GM23248 (cell line): ENCODE measurements around the gene RASGEF1C. TPM values are rescaled to one million over a fixed set of nuclear protein-coding genes. Genes with fewer than 3 reads are reported as not detected.

ENCODE experiments used
- DNase-seq: peaks from one replicate; pipeline ENCODE4 v3.0.0-alpha.2; 2015
- H2AFZ ChIP-seq: fragments of 200-600 bp; sonication (generic); 2 replicates; pipeline ENCODE4 v1.6.1; 2016; ENCODE audit warnings: antibody characterized with exemption
- H3F3A ChIP-seq: fragments of 200-600 bp; sonication (generic); 2 replicates; pipeline ENCODE4 v1.6.1; 2016; ENCODE audit warnings: mild to moderate bottlenecking, antibody characterized with exemption, mixed run types; ENCODE audit not compliant: insufficient read depth
- H3K27ac ChIP-seq: fragments of 200-600 bp; sonication (generic); 2 replicates; pipeline ENCODE4 v1.5.1; 2016; ENCODE audit warnings: mild to moderate bottlenecking
- H3K27me3 ChIP-seq: fragments of 200-600 bp; sonication (generic); replicated peaks from 2 replicates; pipeline ENCODE4 v1.6.1; 2016; ENCODE audit warnings: mild to moderate bottlenecking; ENCODE audit not compliant: insufficient read depth
- H3K36me3 ChIP-seq: fragments of 200-600 bp; sonication (generic); 2 replicates; pipeline ENCODE4 v1.6.1; 2016; ENCODE audit warnings: low read depth, mild to moderate bottlenecking
- H3K4me1 ChIP-seq: fragments of 200-600 bp; sonication (generic); 2 replicates; pipeline ENCODE4 v1.6.1; 2016; ENCODE audit warnings: mild to moderate bottlenecking; ENCODE audit not compliant: insufficient read depth
- H3K4me2 ChIP-seq: fragments of 200-600 bp; sonication (generic); one replicate; pipeline ENCODE4 v1.6.1; 2016; ENCODE audit warnings: mild to moderate bottlenecking; ENCODE audit not compliant: unreplicated experiment
- H3K4me3 ChIP-seq: fragments of 200-600 bp; sonication (generic); 2 replicates; pipeline ENCODE4 v1.5.1; 2016; ENCODE audit warnings: mild to moderate bottlenecking
- H3K79me2 ChIP-seq: fragments of 200-600 bp; sonication (generic); 2 replicates; pipeline ENCODE4 v1.6.1; 2016; ENCODE audit warnings: mild to moderate bottlenecking; ENCODE audit not compliant: insufficient read depth
- H3K9ac ChIP-seq: fragments of 200-600 bp; sonication (generic); 2 replicates; pipeline ENCODE4 v1.6.1; 2016; ENCODE audit warnings: mild to moderate bottlenecking
- H3K9me2 ChIP-seq: fragments of 200-600 bp; sonication (generic); 2 replicates; pipeline ENCODE4 v1.6.1; 2016; ENCODE audit warnings: mixed run types, mild to moderate bottlenecking, moderate library complexity; ENCODE audit not compliant: insufficient read depth
- H3K9me3 ChIP-seq: fragments of 200-600 bp; sonication (generic); one replicate; pipeline ENCODE4 v1.6.1; 2017; ENCODE audit warnings: low read depth
- H4K20me1 ChIP-seq: fragments of 200-600 bp; sonication (generic); 2 replicates; pipeline ENCODE4 v1.6.0; 2016; ENCODE audit not compliant: insufficient read depth
- EZH2 ChIP-seq: fragments of 200-600 bp; sonication (generic); IDR thresholded peaks from 2 replicates; pipeline ENCODE4 v1.6.1; 2018; ENCODE audit warnings: antibody characterized with exemption, mild to moderate bottlenecking; ENCODE audit not compliant: insufficient read depth, poor library complexity, severe bottlenecking
- EZH2phosphoT487 ChIP-seq: fragments of 200-600 bp; sonication (generic); IDR thresholded peaks from 2 replicates; pipeline ENCODE4 v1.6.1; 2018; ENCODE audit warnings: antibody characterized with exemption, moderate library complexity, mild to moderate bottlenecking, low read depth; ENCODE audit not compliant: insufficient read depth
- WGBS, 2 experiments: methylation state at CpG; one replicate each; pipeline ENCODE4 v1.1.6; 2015 to 2017; ENCODE audit warnings: low lambda C conversion rate in 2 of 2, low coverage in 1 of 2; ENCODE audit errors: missing lambda C conversion rate in 2 of 2; 5-methylcytosine and 5-hydroxymethylcytosine counted together
- in situ Hi-C: fragments of 300-500 bp; cut with MboI; formaldehyde crosslinking; loops from 2 replicates; pipeline ENCODE4 v1.15.0; 2020
- polyA plus RNA-seq: library from polyadenylated mRNA; unstranded; fragments of >200 nt; fragmentation: Nextera tagmentation; extraction: Ambion mirVana; gene quantifications from 2 replicates; pipeline ENCODE4 v1.2.1, GENCODE V29; 2016
- total RNA-seq: library from RNA; depleted of rRNA; stranded (reverse); fragments of >200 nt; shearing (Covaris generic); gene quantifications from 2 replicates; pipeline ENCODE4 v1.2.3, GENCODE V29; 2014

The RASGEF1C gene
- total and polyA plus RNA-seq, 2 experiments from 2014 or later, result not detected

DNA sequence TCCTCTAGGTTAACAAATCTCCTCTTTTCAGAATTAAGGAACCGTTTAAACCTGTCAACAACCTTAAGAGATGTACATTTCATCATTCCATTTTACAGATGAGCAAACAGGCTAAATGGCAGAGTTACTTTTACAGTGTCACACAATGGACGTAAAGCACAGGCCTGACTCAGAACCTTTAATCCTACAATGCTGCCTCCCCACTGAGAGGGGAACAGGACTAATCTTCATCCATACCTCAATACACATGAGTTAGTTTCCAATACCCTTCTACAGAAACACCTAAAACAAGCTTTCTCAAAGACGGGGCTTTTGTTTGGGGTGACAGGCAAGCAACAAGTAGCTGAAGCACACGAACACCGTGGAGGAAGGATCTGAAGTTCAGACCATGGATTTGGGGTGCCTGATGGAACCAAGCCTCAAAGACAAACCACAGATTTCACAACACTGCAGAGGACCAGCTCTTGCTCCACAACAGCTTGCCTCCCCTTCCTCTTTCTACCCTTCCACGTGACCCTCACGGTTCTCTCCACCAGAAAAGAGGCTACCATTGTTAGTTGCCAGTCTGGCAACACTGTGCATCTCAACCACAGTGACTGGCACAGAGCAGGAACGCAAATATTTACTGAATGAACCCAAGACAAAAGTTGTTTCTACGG, 139.3 kb downstream of the RASGEF1C start:
- Histone ChIP-seq H3K4me1 (peaks cover 12% of the 10 kb centered on the region; the same call in 1 of the 2 replicates), H2AFZ (no peak overlapping the region), H3K79me2 (peaks cover 59% of the 10 kb centered on the region), H3K27ac (no peak overlapping the region), H3K4me3 (peak overlapping the region; percentile 89), H3K4me2 (peak overlapping the region; percentile 92), H4K20me1 (no peaks in the 10 kb centered on the region), H3K36me3 (no peaks in the 10 kb centered on the region), H3F3A (no peaks in the 10 kb centered on the region), H3K9ac (no peak overlapping the region), H3K27me3 (no peaks in the 10 kb centered on the region), H3K9me2 (no peaks in the 10 kb centered on the region), H3K9me3 (no peaks in the 10 kb centered on the region)
- in situ Hi-C loops, result no loop called here
- TF ChIP-seq EZH2 (no peak), EZH2phosphoT487 (no peak)
- WGBS, 2 experiments, result 66% methylated on average over 9 of the region's 9 CpGs
- DNase-seq, result no peak

DNA sequence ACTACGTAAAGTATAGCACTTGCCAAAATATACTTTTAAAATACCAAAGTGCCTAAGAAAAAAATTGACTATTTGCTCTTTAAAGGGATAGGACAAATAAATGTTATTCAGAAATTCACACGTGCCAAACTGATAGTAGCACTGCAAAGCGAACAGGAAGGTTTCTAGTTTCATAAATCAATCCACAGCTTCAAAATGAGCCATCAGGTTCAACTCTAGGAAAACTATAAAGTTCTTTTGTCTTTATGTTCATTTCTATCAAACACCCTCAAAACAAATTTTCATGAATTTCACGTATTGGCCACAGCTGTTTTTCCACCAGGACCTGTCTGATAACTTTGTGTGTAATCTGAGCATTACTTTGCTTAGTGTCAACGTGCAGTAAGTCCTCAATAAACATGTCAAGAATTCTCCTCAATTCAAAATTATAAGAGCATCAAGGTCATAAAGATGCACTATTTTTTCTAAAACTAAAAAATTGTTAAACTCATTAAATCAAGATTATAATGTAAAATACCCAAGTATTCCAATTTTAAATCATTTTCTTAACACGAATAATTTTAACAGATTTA, 140.4 kb downstream of the RASGEF1C start:
- no peaks in the 10 kb centered on the region for H3F3A ChIP-seq
- TF ChIP-seq EZH2 (no peak), EZH2phosphoT487 (no peak)
- no peaks in the 10 kb centered on the region for H3K27me3 ChIP-seq
- no peaks in the 10 kb centered on the region for H4K20me1 ChIP-seq
- WGBS, 2 experiments, result 86 to 90% methylated on average over 6 of the region's 6 CpGs
- no peak overlapping the region for H3K4me2 ChIP-seq
- no peak for DNase-seq
- H3K79me2 ChIP-seq, result peaks cover 67% of the 10 kb centered on the region
- H3K4me3 ChIP-seq, result no peak overlapping the region
- H3K9me3 ChIP-seq, result no peaks in the 10 kb centered on the region
- no peaks in the 10 kb centered on the region for H3K36me3 ChIP-seq
- no peak overlapping the region for H3K27ac ChIP-seq
- in situ Hi-C loops, result no loop called here
- no peak overlapping the region for H3K9ac ChIP-seq
- H2AFZ ChIP-seq, result no peak overlapping the region
- peaks cover 12% of the 10 kb centered on the region; the same call in 1 of the 2 replicates for H3K4me1 ChIP-seq
- no peaks in the 10 kb centered on the region for H3K9me2 ChIP-seq

GRCh38 chr5:180067986-180068385, 141.0 kb downstream of the RASGEF1C start:
- Histone ChIP-seq H3K27me3 (no peaks in the 10 kb centered on the region), H3K9me3 (no peaks in the 10 kb centered on the region), H3K9me2 (no peaks in the 10 kb centered on the region), H3K79me2 (peaks cover 72% of the 10 kb centered on the region), H2AFZ (no peak overlapping the region), H3K4me3 (no peak overlapping the region), H3K4me1 (peaks cover 12% of the 10 kb centered on the region; the same call in 1 of the 2 replicates), H3K4me2 (no peak overlapping the region), H4K20me1 (no peaks in the 10 kb centered on the region), H3K36me3 (no peaks in the 10 kb centered on the region), H3K9ac (no peak overlapping the region), H3K27ac (no peak overlapping the region), H3F3A (no peaks in the 10 kb centered on the region)
- WGBS, 2 experiments, result 88 to 90% methylated on average over 4 of the region's 4 CpGs
- in situ Hi-C loops, result no loop called here
- no peak for DNase-seq
- no peak for TF ChIP-seq EZH2phosphoT487
- TF ChIP-seq EZH2, result no peak

DNA sequence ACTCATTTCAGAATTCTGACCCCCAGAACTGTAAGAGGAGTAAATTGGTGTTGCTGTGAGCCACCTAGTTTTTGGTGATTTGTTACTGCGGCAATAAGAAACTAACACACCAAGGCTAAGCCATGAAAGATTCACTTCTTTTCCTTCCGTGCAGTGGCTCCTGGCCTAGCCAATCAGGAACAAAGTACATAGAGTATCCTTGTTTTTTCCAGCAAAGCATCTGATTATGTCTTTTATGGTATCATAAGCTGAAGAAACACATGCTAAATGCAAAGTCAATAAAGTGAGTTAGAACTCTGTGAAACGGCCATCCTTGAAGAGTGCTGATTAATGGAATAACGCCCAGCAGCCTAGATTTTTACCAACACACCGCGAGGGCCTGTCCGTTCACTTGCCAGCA, 148.8 kb downstream of the RASGEF1C start:
- peaks cover 73% of the 10 kb centered on the region for H3K79me2 ChIP-seq
- in situ Hi-C loops, result no loop called here
- no peak for DNase-seq
- WGBS, 2 experiments, result 94 to 96% methylated on average over 7 of the region's 7 CpGs
- no peaks in the 10 kb centered on the region for H3K9me2 ChIP-seq
- no peaks in the 10 kb centered on the region; the same call in 1 of the 2 replicates for H4K20me1 ChIP-seq
- no peak overlapping the region for H3K4me2 ChIP-seq
- TF ChIP-seq EZH2, result no peak
- no peak for TF ChIP-seq EZH2phosphoT487
- no peak overlapping the region for H3K9ac ChIP-seq
- no peaks in the 10 kb centered on the region for H3K9me3 ChIP-seq
- H3F3A ChIP-seq, result no peaks in the 10 kb centered on the region
- H3K36me3 ChIP-seq, result no peaks in the 10 kb centered on the region
- no peak overlapping the region for H3K27ac ChIP-seq
- H3K4me1 ChIP-seq, result peaks cover 7% of the 10 kb centered on the region; the same call in 1 of the 2 replicates
- H3K4me3 ChIP-seq, result no peak overlapping the region
- no peak overlapping the region for H2AFZ ChIP-seq
- no peaks in the 10 kb centered on the region for H3K27me3 ChIP-seq
